Osteoblast (primary cell): ENCODE measurements around the gene GRK3. TPM values are rescaled to one million over a fixed set of nuclear protein-coding genes. Genes with fewer than 3 reads are reported as not detected.
A peak's percentile ranks its signal among the peaks of the same experiment; 100 is the strongest.

Source experiments
- DNase-seq: peaks from one replicate; pipeline ENCODE4 v3.0.0; 2011; ENCODE audit warnings: low spot score, mixed read lengths; ENCODE audit not compliant: insufficient read length; ENCODE audit errors: missing footprints
- H2AFZ ChIP-seq: 2 replicates; pipeline ENCODE4 v1.6.0; 2011; ENCODE audit warnings: mild to moderate bottlenecking, low read length
- H3K27ac ChIP-seq: 2 replicates; pipeline ENCODE4 v1.5.1; 2011; ENCODE audit warnings: mild to moderate bottlenecking, low read depth, low read length, moderate library complexity
- H3K27me3 ChIP-seq: 2 replicates; pipeline ENCODE4 v1.6.0; 2012; ENCODE audit warnings: mild to moderate bottlenecking, control low read depth, inconsistent platforms, low read length, moderate library complexity; ENCODE audit not compliant: insufficient read depth
- H3K36me3 ChIP-seq: 2 replicates; pipeline ENCODE4 v1.5.1; 2011; ENCODE audit warnings: mild to moderate bottlenecking, low read length, control low read depth, moderate library complexity; ENCODE audit not compliant: insufficient read depth
- H3K4me1 ChIP-seq: 2 replicates; pipeline ENCODE4 v1.5.1; 2011; ENCODE audit warnings: mild to moderate bottlenecking, low read length, control low read depth, moderate library complexity; ENCODE audit not compliant: insufficient read depth
- H3K4me2 ChIP-seq: 2 replicates; pipeline ENCODE4 v1.6.0; 2011; ENCODE audit warnings: mild to moderate bottlenecking, low read length; ENCODE audit not compliant: insufficient read depth
- H3K4me3 ChIP-seq: fragments of 200-600 bp; sonication (generic); 3 replicates; pipeline ENCODE4 v1.5.1; 2012; ENCODE audit warnings: mild to moderate bottlenecking, low read length, inconsistent platforms; ENCODE audit not compliant: insufficient read depth
- H3K79me2 ChIP-seq: 2 replicates; pipeline ENCODE4 v1.6.0; 2012; ENCODE audit warnings: mild to moderate bottlenecking, low read length, control low read depth, inconsistent platforms; ENCODE audit not compliant: insufficient read depth
- H3K9me3 ChIP-seq: 2 replicates; pipeline ENCODE4 v1.5.1; 2011; ENCODE audit warnings: low read depth, low read length, control low read depth
- H4K20me1 ChIP-seq: 2 replicates; pipeline ENCODE4 v1.6.0; 2012; ENCODE audit warnings: mild to moderate bottlenecking, low read length, control low read depth; ENCODE audit not compliant: insufficient read depth
- total RNA-seq: library from RNA; depleted of rRNA; stranded (reverse); fragments of >200 nt; gene quantifications from 2 replicates; pipeline ENCODE4 v1.2.3, GENCODE V29; 2012
- TF ChIP-seq, protein P1 (sequence below): IDR thresholded peaks from 2 replicates; pipeline ENCODE4 v1.5.1; 2011; ENCODE audit warnings: mild to moderate bottlenecking, low read depth, low read length, moderate library complexity; ENCODE audit errors: extremely low read depth

The GRK3 gene
- total RNA-seq, 1 donor: 1.8 TPM

DNA sequence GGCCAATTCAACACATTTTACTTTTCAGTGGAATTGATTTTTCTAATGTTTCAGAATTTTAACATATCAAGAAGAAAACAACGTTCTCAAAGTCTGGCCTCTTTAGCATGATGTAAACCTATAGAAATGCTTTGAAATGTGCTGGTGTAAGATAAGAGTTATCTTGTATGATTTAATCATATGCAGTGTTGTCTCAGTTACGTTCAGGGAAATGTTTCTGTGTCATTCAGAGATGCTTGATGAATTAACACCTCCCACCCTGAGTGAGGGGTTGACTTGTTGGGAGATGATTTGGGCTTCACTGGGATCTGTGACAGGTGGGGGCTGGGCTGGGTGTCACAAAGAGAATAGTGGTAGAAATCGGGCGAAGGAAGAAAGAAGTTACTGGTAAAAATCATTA, 161.8 kb downstream of the GRK3 start:
- H3K27ac ChIP-seq: no peak overlapping the region
- TF ChIP-seq, protein P1, sequence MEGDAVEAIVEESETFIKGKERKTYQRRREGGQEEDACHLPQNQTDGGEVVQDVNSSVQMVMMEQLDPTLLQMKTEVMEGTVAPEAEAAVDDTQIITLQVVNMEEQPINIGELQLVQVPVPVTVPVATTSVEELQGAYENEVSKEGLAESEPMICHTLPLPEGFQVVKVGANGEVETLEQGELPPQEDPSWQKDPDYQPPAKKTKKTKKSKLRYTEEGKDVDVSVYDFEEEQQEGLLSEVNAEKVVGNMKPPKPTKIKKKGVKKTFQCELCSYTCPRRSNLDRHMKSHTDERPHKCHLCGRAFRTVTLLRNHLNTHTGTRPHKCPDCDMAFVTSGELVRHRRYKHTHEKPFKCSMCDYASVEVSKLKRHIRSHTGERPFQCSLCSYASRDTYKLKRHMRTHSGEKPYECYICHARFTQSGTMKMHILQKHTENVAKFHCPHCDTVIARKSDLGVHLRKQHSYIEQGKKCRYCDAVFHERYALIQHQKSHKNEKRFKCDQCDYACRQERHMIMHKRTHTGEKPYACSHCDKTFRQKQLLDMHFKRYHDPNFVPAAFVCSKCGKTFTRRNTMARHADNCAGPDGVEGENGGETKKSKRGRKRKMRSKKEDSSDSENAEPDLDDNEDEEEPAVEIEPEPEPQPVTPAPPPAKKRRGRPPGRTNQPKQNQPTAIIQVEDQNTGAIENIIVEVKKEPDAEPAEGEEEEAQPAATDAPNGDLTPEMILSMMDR: no peak
- H2AFZ ChIP-seq: no peak overlapping the region
- no peaks in the 10 kb centered on the region for H3K9me3 ChIP-seq
- no peaks in the 10 kb centered on the region for H3K36me3 ChIP-seq
- no peaks in the 10 kb centered on the region for H3K79me2 ChIP-seq
- no peak for DNase-seq
- H3K4me1 ChIP-seq: no peaks in the 10 kb centered on the region
- no peak overlapping the region for H3K4me3 ChIP-seq
- H3K27me3 ChIP-seq: no peaks in the 10 kb centered on the region
- no peaks in the 10 kb centered on the region for H4K20me1 ChIP-seq
- H3K4me2 ChIP-seq: no peak overlapping the region

DNA sequence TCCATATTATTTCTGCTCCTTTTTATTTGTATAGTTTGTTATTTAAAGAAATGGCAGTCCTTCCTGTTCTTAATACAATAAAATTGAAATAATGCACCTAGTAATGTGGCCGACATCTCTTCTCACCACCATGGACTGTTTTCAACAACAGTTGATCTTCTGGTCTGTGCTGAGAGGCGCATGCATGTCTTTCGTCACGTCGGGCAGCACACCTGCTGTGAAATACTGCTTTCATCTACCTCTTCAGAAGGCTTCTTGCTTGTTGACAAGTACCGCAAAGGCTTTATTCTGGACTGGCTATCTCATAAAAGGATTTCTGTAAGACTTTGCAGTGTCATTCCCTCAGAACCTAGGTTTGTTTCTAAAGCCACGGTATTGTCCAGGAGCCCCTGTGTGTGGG, 163.6 kb downstream of the GRK3 start:
- Histone ChIP-seq H3K27ac (no peak overlapping the region), H3K27me3 (no peaks in the 10 kb centered on the region), H3K9me3 (no peaks in the 10 kb centered on the region), H3K4me2 (no peak overlapping the region), H2AFZ (no peak overlapping the region), H3K79me2 (no peaks in the 10 kb centered on the region), H4K20me1 (no peaks in the 10 kb centered on the region), H3K4me3 (no peak overlapping the region), H3K36me3 (no peaks in the 10 kb centered on the region), H3K4me1 (no peaks in the 10 kb centered on the region)
- TF ChIP-seq, protein P1: no peak
- DNase-seq: no peak

DNA sequence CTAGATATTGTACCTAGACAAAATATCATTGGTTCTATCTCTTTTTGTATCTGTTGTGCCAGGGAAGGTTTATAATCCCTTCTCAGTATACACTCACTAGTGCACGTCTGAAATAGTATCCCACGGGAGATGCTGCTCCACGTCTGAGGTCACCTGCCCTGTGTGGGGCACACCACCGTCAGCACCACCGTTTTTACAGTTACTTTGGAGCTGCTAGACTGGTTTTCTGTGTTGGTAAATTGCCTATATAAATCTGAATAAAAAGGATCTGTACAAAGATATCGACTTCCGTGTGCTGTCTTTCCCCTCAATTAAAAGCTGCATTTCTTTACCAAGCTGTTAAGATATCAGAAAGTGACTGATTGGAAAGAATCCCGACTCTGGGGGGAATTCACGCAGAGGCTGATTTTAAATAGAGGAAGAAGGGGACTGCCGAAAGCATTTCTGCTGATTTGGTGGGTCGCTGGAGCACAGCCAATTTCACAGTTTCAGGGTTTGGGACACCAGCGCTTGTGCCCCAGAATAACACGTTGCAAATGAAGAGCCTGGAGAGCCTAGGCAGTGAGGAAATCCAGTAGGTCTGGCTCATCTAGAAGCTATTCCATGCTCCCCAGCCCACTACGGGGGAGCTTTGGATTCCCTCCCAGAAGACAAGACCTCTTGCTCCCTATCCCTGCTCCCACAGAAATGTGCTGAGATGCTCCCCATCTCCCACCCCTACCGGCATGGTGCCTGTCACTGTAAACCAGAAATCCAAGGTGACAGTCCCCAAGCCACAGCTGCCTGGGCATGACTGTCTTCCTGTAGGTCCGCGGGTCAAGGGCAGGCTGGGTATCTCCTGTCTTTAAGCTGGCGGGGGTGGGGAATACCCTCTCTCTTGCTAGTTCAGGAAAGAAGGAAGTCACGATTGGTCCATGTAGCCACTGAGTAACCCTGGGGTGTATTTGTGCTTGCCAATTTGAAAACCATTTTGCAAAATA, 164.8 kb downstream of the GRK3 start:
- TF ChIP-seq, protein P1: no peak
- H3K36me3 ChIP-seq: no peaks in the 10 kb centered on the region
- no peak overlapping the region for H3K4me2 ChIP-seq
- H3K27ac ChIP-seq: no peak overlapping the region
- H3K9me3 ChIP-seq: no peaks in the 10 kb centered on the region
- H3K4me1 ChIP-seq: no peaks in the 10 kb centered on the region
- DNase-seq: no peak
- H3K27me3 ChIP-seq: no peaks in the 10 kb centered on the region
- H2AFZ ChIP-seq: no peak overlapping the region
- H4K20me1 ChIP-seq: no peaks in the 10 kb centered on the region
- no peak overlapping the region for H3K4me3 ChIP-seq
- H3K79me2 ChIP-seq: no peaks in the 10 kb centered on the region

- Histone ChIP-seq H3K9me3 (no peaks in the 10 kb centered on the region), H3K4me2 (no peak overlapping the region), H2AFZ (no peak overlapping the region), H3K4me1 (no peaks in the 10 kb centered on the region), H3K27ac (no peak overlapping the region), H3K4me3 (no peak overlapping the region), H3K36me3 (no peaks in the 10 kb centered on the region), H4K20me1 (no peaks in the 10 kb centered on the region), H3K27me3 (no peaks in the 10 kb centered on the region), H3K79me2 (no peaks in the 10 kb centered on the region)
- TF ChIP-seq, protein P1: no peak
- peak; percentile 27 for DNase-seq
Measured at GRCh38 chr22:25735650-25736049, 171.2 kb downstream of the GRK3 start.
